ENCODE results near the gene TNK2.

TNK2 gene

GRCh38 chr3:195885036-195885891, 23.1 kb downstream of the TNK2 start:
- TF ChIP-seq, protein P1, sequence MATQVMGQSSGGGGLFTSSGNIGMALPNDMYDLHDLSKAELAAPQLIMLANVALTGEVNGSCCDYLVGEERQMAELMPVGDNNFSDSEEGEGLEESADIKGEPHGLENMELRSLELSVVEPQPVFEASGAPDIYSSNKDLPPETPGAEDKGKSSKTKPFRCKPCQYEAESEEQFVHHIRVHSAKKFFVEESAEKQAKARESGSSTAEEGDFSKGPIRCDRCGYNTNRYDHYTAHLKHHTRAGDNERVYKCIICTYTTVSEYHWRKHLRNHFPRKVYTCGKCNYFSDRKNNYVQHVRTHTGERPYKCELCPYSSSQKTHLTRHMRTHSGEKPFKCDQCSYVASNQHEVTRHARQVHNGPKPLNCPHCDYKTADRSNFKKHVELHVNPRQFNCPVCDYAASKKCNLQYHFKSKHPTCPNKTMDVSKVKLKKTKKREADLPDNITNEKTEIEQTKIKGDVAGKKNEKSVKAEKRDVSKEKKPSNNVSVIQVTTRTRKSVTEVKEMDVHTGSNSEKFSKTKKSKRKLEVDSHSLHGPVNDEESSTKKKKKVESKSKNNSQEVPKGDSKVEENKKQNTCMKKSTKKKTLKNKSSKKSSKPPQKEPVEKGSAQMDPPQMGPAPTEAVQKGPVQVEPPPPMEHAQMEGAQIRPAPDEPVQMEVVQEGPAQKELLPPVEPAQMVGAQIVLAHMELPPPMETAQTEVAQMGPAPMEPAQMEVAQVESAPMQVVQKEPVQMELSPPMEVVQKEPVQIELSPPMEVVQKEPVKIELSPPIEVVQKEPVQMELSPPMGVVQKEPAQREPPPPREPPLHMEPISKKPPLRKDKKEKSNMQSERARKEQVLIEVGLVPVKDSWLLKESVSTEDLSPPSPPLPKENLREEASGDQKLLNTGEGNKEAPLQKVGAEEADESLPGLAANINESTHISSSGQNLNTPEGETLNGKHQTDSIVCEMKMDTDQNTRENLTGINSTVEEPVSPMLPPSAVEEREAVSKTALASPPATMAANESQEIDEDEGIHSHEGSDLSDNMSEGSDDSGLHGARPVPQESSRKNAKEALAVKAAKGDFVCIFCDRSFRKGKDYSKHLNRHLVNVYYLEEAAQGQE (IDR thresholded peaks at IDR 0.05; ENCODE audit: insufficient read depth in 1 of 2, low read depth in 2 of 2, low read length in 2 of 2): no peak
- TF ChIP-seq SIN3A (IDR thresholded peaks at IDR 0.05; ENCODE audit: borderline replicate concordance, insufficient read depth, low read length): no peak
- TF ChIP-seq FOXP2 (optimal IDR thresholded peaks at IDR 0.05; ENCODE audit: borderline replicate concordance, extremely low read depth, extremely low read length, insufficient read depth): no peak
- TF ChIP-seq POLR2AphosphoS5 (IDR thresholded peaks at IDR 0.05; ENCODE audit: low read depth, low read length): no peak
- TF ChIP-seq TAF1 (IDR thresholded peaks at IDR 0.05; ENCODE audit: borderline replicate concordance, insufficient read depth, low read length): no peak

GRCh38 chr3:195884691-195885035, 23.7 kb downstream of the TNK2 start:
- no peak for TF ChIP-seq FOXP2 (optimal IDR thresholded peaks at IDR 0.05; ENCODE audit: borderline replicate concordance, extremely low read depth, extremely low read length, insufficient read depth)
- no peak for TF ChIP-seq SIN3A (IDR thresholded peaks at IDR 0.05; ENCODE audit: borderline replicate concordance, insufficient read depth, low read length)
- TF ChIP-seq, protein P1 (IDR thresholded peaks at IDR 0.05; ENCODE audit: insufficient read depth in 1 of 2, low read depth in 2 of 2, low read length in 2 of 2): no peak
- no peak for TF ChIP-seq TAF1 (IDR thresholded peaks at IDR 0.05; ENCODE audit: borderline replicate concordance, insufficient read depth, low read length)
- no peak for TF ChIP-seq POLR2AphosphoS5 (IDR thresholded peaks at IDR 0.05; ENCODE audit: low read depth, low read length)

DNA sequence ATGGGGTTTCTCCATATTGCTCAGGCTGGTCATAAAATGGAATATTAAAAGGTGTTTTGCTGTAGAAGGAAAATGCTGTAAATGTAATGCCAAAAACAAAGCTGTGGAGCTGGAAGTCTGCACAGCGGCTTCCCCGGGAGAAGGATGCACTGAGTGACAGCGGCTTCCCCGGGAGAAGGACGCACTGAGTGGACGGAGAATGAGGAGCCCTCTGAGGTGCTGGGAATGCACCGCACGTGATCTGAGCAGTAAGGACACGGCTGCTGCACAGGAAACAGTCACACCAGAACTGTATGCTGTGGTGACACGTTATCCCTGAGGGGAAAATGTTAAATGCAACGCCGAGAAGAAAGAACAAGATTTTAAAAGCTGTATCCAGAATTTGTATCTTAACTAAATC, 24.6 kb downstream of the TNK2 start:
- TF ChIP-seq, protein P1 (IDR thresholded peaks at IDR 0.05; ENCODE audit: insufficient read depth in 1 of 2, low read depth in 2 of 2, low read length in 2 of 2): no peak
- no peak for TF ChIP-seq FOXP2 (optimal IDR thresholded peaks at IDR 0.05; ENCODE audit: borderline replicate concordance, extremely low read depth, extremely low read length, insufficient read depth)
- no peak for TF ChIP-seq SIN3A (IDR thresholded peaks at IDR 0.05; ENCODE audit: borderline replicate concordance, insufficient read depth, low read length)
- TF ChIP-seq TAF1 (IDR thresholded peaks at IDR 0.05; ENCODE audit: borderline replicate concordance, insufficient read depth, low read length): no peak
- TF ChIP-seq POLR2AphosphoS5 (IDR thresholded peaks at IDR 0.05; ENCODE audit: low read depth, low read length): no peak

GRCh38 chr3:195883160-195883559, 25.2 kb downstream of the TNK2 start:
- TF ChIP-seq, protein P1 (IDR thresholded peaks at IDR 0.05; ENCODE audit: insufficient read depth in 1 of 2, low read depth in 2 of 2, low read length in 2 of 2): no peak
- TF ChIP-seq FOXP2 (optimal IDR thresholded peaks at IDR 0.05; ENCODE audit: borderline replicate concordance, extremely low read depth, extremely low read length, insufficient read depth) (no peak), POLR2AphosphoS5 (IDR thresholded peaks at IDR 0.05; ENCODE audit: low read depth, low read length) (no peak), TAF1 (IDR thresholded peaks at IDR 0.05; ENCODE audit: borderline replicate concordance, insufficient read depth, low read length) (no peak), SIN3A (IDR thresholded peaks at IDR 0.05; ENCODE audit: borderline replicate concordance, insufficient read depth, low read length) (no peak)

Measured in PFSK-1 (cell line).